LHCN-M2 (cell line): ENCODE data around the gene CPNE8. TPM values are rescaled to one million over a fixed set of nuclear protein-coding genes. Genes with fewer than 3 reads are reported as not detected.

ENCODE experiments used
- DNase-seq: peaks from one replicate; pipeline ENCODE4 v3.0.0-alpha.2; 2012; ENCODE audit warnings: low read depth
- total RNA-seq: library from RNA; depleted of rRNA; stranded (reverse); fragments of >200 nt; gene quantifications from 2 replicates; pipeline ENCODE4 v1.2.3, GENCODE V29; 2014

CPNE8 gene
- total RNA-seq, 1 experiment from 2014 or later: not detected

GRCh38 chr12:38898001-38898684, 7.2 kb downstream of the CPNE8 start:
- no peak for DNase-seq

DNA sequence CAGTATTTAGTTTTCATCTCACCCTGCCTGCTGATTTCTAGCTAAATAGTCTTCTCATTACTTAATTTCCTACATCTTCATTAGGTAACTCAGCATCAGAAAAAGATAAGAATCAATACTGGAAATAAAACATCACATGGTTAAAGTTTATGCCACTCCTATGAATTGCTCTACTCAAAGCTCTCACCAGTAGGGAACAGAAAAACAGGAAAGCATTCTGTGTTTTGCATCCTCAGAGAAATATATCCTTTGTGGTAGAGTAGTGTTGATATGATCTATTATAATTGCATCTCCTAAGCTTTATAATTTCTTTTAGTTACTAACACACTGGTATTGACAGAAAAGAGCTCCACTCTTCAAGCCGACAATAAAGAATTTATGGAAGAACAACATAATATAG, 9.9 kb downstream of the CPNE8 start:
- DNase-seq: no peak

DNA sequence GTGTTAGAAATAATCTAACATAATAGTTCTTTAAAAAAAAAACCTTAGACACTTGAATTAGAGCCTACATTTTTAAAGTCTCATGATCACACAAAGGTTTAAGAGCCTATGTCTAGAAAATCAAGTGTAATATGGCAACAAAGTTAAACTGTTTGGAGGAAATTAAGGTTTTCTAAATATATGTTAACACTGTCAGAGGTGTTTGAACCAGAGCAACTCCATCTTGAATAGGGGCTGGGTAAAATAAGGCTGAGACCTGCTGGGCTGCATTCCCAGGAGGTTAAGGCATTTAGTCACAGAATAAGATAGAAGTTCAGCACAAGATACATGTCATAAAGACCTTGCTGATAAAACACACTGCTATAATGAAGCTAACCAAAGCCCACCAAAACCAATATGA, 12.4 kb downstream of the CPNE8 start:
- no peak for DNase-seq

GRCh38 chr12:38892087-38892786, 13.2 kb downstream of the CPNE8 start:
- DNase-seq: no peak

DNA sequence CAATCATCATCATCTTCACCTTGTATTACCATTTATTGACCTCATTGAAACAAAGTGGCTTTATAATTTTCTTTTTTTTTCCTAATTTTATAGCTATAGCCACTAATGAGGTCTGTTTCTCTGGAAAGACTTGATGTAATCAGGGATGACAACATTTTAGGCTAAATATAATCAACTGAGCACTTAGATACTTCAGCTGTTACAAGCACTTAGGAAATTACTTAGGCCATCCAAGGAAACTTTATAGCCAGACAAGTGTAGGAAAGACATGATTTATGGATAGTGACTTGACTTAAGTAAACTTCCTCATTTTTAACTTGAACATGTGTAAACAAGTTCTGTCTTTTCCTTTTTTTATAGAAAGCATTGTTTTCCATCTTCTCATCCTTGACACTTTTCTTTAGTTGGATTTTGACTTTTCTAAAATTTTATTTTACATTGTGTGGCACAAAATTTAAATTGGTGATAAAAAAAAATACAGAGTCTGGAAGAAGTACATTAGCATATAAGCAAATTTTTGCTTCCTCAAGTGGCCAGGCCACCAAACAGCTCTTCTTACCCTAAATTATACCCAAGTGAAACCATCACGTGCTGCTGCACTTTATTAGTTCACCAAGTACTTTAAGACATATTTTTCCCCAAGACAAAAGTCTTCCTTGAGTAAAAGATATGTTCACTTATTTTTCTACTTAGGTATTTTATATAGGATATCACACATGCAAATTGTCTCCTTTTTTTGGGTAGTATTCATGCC, 15.1 kb downstream of the CPNE8 start:
- DNase-seq: no peak

DNA sequence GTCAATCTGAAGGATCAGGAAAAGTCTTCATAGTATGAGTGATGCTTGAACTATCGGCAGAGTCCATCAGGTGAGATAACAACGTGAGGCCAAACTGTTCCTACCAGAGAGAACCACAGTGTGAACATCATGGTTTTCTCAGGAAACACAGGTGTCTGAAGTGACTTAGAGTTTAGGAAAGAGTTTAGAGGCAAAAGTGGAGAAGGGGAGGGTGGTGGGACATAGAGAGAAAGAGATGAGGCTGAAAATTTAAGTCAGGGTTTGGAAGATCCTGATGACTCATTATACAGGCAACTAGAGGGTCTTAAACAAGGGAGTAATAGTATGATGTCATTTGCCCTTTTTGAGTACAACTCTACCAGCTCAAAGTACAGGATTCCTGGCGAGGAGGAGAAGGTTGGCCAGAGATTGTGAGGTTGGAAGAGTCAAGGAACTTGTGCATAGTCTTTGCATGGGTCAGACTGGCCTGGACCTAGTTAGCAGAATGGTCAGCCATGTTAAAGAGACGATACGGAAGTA, 16.0 kb downstream of the CPNE8 start:
- DNase-seq: no peak

DNA sequence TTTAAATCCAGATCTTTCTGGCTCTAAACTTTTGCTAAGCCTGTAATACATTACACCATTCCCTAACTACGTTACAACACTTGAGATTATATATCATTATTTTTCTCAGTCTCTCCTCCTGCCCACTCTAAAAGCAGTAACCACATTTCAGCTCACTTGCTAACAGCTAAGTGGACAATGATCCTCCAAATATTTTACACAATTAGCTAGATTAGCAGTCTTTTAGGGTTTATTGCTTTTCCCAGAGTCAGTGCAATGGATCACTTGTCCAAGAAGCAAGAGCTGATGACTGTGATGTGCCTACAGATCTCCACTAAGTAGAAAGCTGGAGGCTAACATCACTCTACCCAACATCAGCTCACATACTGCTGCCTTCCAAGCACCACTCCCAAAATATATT, 17.6 kb downstream of the CPNE8 start:
- no peak for DNase-seq

DNA sequence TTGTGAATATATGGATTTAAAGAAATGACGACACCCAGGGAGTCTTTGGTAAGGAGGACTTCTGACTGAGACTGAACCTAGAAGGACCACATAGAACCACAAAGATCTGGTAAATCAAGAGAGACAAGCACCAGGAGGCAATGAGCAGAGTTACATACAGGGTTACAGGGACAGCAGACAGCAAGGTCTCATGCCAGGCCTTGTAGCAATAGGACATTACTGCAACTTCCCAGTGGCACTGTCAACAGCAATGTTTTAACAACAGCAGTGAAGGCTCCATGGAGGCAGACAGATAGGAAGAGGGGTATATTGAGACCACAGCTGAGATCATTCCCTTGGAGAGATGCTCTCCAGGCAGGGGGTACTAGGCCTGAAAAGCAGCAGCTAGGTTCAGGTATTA, 18.5 kb downstream of the CPNE8 start:
- DNase-seq: no peak

- DNase-seq: no peak
Observed at GRCh38 chr12:38886064-38886463, 19.3 kb downstream of the CPNE8 start.

- DNase-seq: no peak
Observed at GRCh38 chr12:38884666-38885065, 20.7 kb downstream of the CPNE8 start.

DNA sequence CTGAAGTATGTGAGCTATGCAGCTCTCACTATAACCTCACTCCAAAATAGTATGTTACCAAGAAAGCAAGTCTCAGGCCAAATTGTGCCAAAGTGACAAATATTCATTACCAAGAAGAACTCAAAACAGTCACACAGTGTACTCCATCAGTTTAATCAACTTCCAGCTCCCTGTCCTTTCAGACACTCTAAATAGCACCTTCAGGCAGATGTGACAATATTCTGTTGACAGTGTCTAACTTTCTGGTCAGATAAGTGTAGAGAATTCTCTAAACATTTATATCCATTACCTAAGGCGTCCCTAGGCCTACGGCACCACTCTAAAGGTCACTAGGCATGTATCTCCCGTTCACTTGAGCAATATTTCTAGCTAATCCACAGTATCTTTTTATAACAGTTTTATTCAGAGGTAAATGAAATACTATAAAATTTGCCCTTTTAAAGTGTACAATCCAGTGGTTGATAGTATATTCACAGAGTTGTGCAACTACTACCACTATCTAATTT, 21.7 kb downstream of the CPNE8 start:
- no peak for DNase-seq

GRCh38 chr12:38880288-38880687, 25.1 kb downstream of the CPNE8 start:
- no peak for DNase-seq

GRCh38 chr12:38878986-38879385, 26.4 kb downstream of the CPNE8 start:
- DNase-seq: no peak

GRCh38 chr12:38878333-38878705, 27.1 kb downstream of the CPNE8 start:
- no peak for DNase-seq

GRCh38 chr12:38875586-38876228, 29.7 kb downstream of the CPNE8 start:
- no peak for DNase-seq

DNA sequence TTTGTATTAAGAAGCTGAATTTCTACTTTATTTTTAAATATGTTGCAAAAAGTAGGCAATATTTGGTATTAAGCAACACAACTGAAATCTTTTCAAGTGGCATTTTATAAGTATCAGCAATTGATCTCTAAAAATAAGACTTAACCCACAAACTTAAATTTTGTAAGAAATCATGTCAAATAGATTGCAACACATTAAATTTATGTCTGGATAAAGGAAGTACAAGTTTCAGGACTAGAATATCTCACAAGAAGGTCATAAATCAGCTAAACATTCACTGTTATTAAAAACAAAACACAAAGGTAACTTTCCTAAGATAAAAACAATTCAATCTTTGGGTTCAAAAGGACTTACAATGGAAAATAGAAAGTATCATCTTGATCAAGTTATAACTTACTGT, 32.8 kb downstream of the CPNE8 start:
- no peak for DNase-seq

DNA sequence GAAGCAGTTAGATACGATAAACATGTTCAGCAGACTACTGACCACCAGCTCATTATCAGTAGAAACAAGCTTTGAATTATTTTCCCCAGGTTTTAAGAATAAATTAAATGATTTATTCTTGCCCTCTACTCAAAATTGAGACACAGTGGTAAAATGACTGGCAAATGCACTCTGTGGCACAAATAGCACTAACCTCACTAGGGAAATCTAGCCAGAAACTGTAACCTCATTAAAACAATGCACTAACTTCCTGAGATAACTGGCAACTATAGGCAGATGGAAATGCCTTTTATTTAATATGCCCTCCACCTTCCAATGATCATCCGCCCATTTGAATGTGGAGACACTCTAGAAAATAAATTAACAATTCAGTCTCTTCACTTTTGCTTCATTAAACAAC, 33.2 kb downstream of the CPNE8 start:
- no peak for DNase-seq

DNA sequence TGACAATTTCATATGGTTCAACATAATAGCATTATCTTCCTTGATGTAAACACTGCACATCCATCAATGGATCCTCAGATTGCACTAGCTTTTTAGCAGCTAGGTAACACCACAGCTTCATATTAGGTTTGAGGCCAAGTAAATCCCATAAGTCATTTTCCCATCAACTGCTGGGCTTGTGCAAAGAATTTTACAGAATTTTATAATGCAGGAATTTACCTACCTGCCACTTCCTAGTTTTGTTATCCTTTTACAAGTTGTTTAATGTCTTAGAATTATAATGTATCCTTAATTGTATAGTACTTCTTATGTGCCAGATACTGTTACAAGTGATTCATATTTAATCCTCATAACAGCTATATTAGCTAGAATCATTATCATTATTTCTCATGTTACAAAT, 36.4 kb downstream of the CPNE8 start:
- no peak for DNase-seq

DNA sequence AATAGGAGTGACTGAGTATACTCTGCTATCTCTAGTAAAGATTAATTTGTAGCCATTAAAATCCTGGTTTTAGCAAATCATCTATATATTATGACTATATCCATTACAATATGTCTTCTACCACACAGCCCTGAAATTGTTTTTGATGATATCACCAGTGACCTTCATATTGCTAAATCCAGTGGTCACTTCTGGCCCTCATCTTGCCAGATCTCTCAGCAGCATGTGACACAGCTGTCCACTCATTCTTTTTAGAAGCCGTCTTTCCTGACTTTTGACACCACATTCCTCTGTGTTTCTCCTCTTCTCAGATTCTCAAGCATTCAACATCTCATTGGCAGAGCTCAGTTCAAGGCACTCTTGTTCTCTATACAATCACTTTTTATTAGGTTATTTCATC, 54.9 kb downstream of the CPNE8 start:
- no peak for DNase-seq

GRCh38 chr12:38847247-38847646, 58.1 kb downstream of the CPNE8 start:
- DNase-seq: no peak

GRCh38 chr12:38844267-38844666, 61.1 kb downstream of the CPNE8 start:
- no peak for DNase-seq
